ENCODE measurements around the gene FOXN3. TPM values are rescaled to one million over a fixed set of nuclear protein-coding genes. Genes with fewer than 3 reads are reported as not detected.

The FOXN3 gene
- total RNA-seq, 1 experiment from 2014 or later = 13.8 TPM

- H3K4me3 ChIP-seq (ENCODE audit: low read length) = no peak overlapping the region
- H3K9ac ChIP-seq (ENCODE audit: low read length) = no peak overlapping the region
- no peak overlapping the region for H3K4me2 ChIP-seq (ENCODE audit: low read depth, low read length, poor library complexity, severe bottlenecking)
- no peaks in the 10 kb centered on the region for H3K4me1 ChIP-seq (ENCODE audit: low read length)
- H3K27ac ChIP-seq (ENCODE audit: low read length) = no peak overlapping the region
- DNase-seq = no peak
- 0 out of 2 replicates have a peak, but pooled peaks cover 3% of the 10 kb centered on the region for H4K20me1 ChIP-seq (ENCODE audit: insufficient read depth, low read depth, low read length)
- no peaks in the 10 kb centered on the region for H3K9me3 ChIP-seq (ENCODE audit: low read length)
- no peak overlapping the region for H2AFZ ChIP-seq (ENCODE audit: low read length)
- H3K27me3 ChIP-seq (ENCODE audit: low read length) = no peaks in the 10 kb centered on the region; the same call in 1 of the 2 replicates
- no peaks in the 10 kb centered on the region for H3K36me3 ChIP-seq (ENCODE audit: insufficient read depth, low read length)
- no peaks in the 10 kb centered on the region for H3K9me2 ChIP-seq (replicated peaks; ENCODE audit: insufficient read depth, low read length)
- no peaks in the 10 kb centered on the region for H3K79me2 ChIP-seq (ENCODE audit: low read length)
Measured at GRCh38 chr14:89452281-89452680, 35.2 kb upstream of the FOXN3 start.

DNA sequence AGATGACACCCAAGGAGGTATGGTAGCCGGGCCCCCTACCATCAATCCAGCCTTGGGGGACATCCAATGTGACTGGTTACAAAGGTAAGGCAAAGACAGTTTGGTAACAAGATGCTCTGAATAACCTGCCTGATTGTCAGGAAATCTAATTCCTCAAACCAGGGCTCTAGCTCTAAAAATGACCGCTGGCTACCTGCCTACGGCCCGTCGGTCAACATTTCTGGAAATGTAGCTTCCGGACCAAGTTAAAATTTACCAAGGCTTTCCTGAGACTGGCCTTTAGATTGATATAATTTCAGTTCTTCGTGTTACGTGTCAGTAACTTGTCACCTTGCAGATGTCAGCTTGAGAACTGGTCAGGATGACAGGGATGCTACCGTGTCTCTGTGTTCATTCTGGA, 34.2 kb upstream of the FOXN3 start:
- Histone ChIP-seq H3K4me3 (ENCODE audit: low read length) (no peak overlapping the region), H3K27me3 (ENCODE audit: low read length) (no peaks in the 10 kb centered on the region; the same call in 1 of the 2 replicates), H3K9me2 (replicated peaks; ENCODE audit: insufficient read depth, low read length) (no peaks in the 10 kb centered on the region), H2AFZ (ENCODE audit: low read length) (no peak overlapping the region), H3K9ac (ENCODE audit: low read length) (no peak overlapping the region), H3K4me2 (ENCODE audit: low read depth, low read length, poor library complexity, severe bottlenecking) (no peak overlapping the region), H3K4me1 (ENCODE audit: low read length) (no peaks in the 10 kb centered on the region), H3K9me3 (ENCODE audit: low read length) (no peaks in the 10 kb centered on the region), H3K79me2 (ENCODE audit: low read length) (no peaks in the 10 kb centered on the region), H4K20me1 (ENCODE audit: insufficient read depth, low read depth, low read length) (0 out of 2 replicates have a peak, but pooled peaks cover 3% of the 10 kb centered on the region), H3K27ac (ENCODE audit: low read length) (no peak overlapping the region), H3K36me3 (ENCODE audit: insufficient read depth, low read length) (no peaks in the 10 kb centered on the region)
- no peak for DNase-seq

DNA sequence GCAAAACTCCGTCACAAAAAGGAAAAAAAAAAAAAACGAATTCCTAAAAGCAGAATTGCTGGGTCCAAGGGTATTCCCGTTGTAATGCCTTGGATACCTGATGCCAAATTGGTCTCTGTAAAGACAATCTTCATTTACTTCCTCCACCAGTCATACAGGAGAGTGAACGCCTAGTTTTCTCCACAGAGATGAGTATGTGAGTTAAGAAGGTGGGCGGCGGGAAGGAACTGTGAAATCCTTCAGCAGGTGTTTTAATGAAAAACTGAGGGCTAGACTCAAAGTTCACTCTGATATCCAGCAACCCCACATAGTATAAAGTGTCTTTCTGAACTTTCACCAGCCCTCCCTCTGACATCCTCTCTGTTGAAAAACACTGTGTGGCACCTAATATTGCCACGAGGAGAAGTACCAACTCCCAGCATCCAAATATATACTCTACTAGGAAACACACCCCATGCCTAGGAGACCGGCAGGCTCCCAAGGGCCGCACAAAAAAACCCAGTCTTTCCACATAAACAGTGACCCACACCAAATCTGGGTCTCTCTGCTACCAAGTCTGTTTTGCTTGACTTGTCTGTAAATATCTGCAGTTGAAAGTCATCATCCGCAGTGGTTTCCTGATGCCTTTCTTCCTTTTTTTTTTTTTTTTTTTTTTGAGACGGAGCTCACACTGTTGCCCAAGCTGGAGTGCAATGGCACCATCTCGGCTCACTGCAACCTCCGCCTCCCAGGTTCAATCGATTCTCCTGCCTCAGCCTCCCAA, 30.3 kb upstream of the FOXN3 start:
- no peaks in the 10 kb centered on the region for H3K36me3 ChIP-seq (ENCODE audit: insufficient read depth, low read length)
- no peak for DNase-seq
- H2AFZ ChIP-seq (ENCODE audit: low read length) = no peak overlapping the region
- no peaks in the 10 kb centered on the region for H3K79me2 ChIP-seq (ENCODE audit: low read length)
- peaks cover 8% of the 10 kb centered on the region for H3K4me1 ChIP-seq (ENCODE audit: low read length)
- H3K4me3 ChIP-seq (ENCODE audit: low read length) = no peak overlapping the region
- no peaks in the 10 kb centered on the region; the same call in 1 of the 2 replicates for H3K27me3 ChIP-seq (ENCODE audit: low read length)
- no peak overlapping the region for H3K9ac ChIP-seq (ENCODE audit: low read length)
- 0 out of 2 replicates have a peak, but pooled peaks cover 3% of the 10 kb centered on the region for H4K20me1 ChIP-seq (ENCODE audit: insufficient read depth, low read depth, low read length)
- no peak overlapping the region for H3K4me2 ChIP-seq (ENCODE audit: low read depth, low read length, poor library complexity, severe bottlenecking)
- H3K9me3 ChIP-seq (ENCODE audit: low read length) = no peaks in the 10 kb centered on the region
- H3K9me2 ChIP-seq (replicated peaks; ENCODE audit: insufficient read depth, low read length) = no peaks in the 10 kb centered on the region
- H3K27ac ChIP-seq (ENCODE audit: low read length) = no peak overlapping the region

DNA sequence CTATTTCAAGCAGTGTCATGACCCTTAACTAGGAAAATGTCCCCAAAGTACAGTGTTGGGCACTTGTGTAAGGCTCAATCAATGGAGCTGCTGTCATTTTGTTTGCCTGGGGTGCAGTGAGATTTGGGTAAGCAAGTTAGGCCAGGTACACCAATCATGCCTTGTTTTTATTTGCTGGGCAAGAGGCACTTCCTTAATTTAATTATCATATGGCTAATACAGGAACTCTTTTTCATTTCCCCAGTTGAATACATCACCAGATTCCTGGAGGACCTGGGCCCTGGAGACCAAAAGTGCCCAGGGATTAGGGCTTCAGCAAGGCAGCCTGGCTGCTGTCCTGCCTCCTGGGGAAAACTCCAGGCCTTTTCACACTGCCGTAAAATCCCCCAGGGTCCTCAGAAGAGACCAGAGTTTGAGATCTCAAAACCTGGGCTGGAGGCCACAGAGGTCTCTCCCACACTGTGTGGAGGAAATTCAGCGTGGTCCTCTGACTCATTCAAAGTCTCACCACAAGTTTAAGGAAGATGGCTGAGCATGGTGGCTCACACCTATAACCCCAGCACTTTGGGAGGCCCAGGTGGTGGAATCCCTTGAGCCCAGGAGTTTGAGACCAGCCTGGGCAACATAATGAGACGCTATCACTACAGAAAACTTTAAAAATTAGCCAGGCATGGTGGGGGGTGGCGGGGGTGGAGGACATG, 28.4 kb upstream of the FOXN3 start:
- Histone ChIP-seq H3K27ac (ENCODE audit: low read length) (no peak overlapping the region), H3K9me3 (ENCODE audit: low read length) (no peaks in the 10 kb centered on the region), H3K9ac (ENCODE audit: low read length) (no peak overlapping the region), H3K4me3 (ENCODE audit: low read length) (no peak overlapping the region), H3K27me3 (ENCODE audit: low read length) (no peaks in the 10 kb centered on the region; the same call in 1 of the 2 replicates), H4K20me1 (ENCODE audit: insufficient read depth, low read depth, low read length) (no peaks in the 10 kb centered on the region), H3K79me2 (ENCODE audit: low read length) (no peaks in the 10 kb centered on the region), H3K4me1 (ENCODE audit: low read length) (peaks cover 8% of the 10 kb centered on the region), H3K4me2 (ENCODE audit: low read depth, low read length, poor library complexity, severe bottlenecking) (no peak overlapping the region), H2AFZ (ENCODE audit: low read length) (no peak overlapping the region), H3K9me2 (replicated peaks; ENCODE audit: insufficient read depth, low read length) (no peaks in the 10 kb centered on the region), H3K36me3 (ENCODE audit: insufficient read depth, low read length) (no peaks in the 10 kb centered on the region)
- no peak for DNase-seq

DNA sequence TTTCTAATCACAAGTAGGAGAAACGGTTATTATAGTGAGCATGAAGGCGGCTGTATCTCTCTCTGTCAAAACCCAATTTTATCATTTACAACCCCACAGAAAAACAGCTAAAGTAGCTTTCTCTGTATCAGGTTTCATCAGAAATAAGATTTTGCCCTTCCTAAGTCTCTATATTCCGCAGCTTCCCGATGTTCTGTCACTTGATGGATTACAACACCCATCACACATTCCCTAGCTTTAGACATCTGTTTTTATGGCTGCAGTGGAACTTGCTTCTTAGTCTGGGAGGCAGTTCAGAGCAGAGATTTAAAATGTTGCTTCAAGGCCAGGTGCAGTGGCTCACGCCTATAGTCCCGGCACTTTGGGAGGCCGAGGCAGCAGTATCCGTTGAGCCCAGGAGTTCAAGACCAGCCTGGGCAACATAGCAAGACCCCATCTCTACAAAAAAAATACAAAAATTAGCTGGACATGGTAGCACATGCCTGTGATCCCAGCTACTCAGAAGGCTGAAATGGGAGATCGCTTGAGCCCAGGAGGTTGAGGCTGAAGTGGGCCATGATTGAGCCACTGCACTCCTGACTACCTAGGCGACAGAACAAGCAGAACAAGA, 27.6 kb upstream of the FOXN3 start:
- H4K20me1 ChIP-seq (ENCODE audit: insufficient read depth, low read depth, low read length) = no peaks in the 10 kb centered on the region
- H3K9ac ChIP-seq (ENCODE audit: low read length) = no peak overlapping the region
- no peaks in the 10 kb centered on the region for H3K9me3 ChIP-seq (ENCODE audit: low read length)
- H3K4me1 ChIP-seq (ENCODE audit: low read length) = peaks cover 8% of the 10 kb centered on the region
- no peak overlapping the region for H3K27ac ChIP-seq (ENCODE audit: low read length)
- H2AFZ ChIP-seq (ENCODE audit: low read length) = no peak overlapping the region
- H3K4me2 ChIP-seq (ENCODE audit: low read depth, low read length, poor library complexity, severe bottlenecking) = no peak overlapping the region
- H3K79me2 ChIP-seq (ENCODE audit: low read length) = no peaks in the 10 kb centered on the region
- H3K4me3 ChIP-seq (ENCODE audit: low read length) = no peak overlapping the region
- no peaks in the 10 kb centered on the region for H3K9me2 ChIP-seq (replicated peaks; ENCODE audit: insufficient read depth, low read length)
- no peaks in the 10 kb centered on the region; the same call in 1 of the 2 replicates for H3K27me3 ChIP-seq (ENCODE audit: low read length)
- no peaks in the 10 kb centered on the region for H3K36me3 ChIP-seq (ENCODE audit: insufficient read depth, low read length)
- no peak for DNase-seq

DNA sequence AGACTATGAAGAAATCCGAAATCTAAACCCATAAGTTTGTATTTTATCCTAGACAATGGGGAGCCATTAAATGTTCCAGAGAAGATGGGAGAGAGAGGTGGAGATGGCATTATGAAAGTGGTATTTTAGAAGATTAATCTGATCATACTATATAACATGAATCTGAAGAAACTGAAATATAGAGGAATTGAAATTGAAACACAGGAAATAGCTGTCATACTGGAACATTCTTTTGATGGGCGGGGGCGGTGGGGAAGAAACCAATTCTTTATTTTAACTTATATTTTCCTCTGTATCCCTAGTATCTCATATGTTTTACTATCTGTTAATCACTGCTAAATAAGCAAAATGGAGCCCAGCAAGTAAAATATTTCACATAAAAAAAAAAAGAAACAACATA, 27.0 kb upstream of the FOXN3 start:
- Histone ChIP-seq H3K4me1 (ENCODE audit: low read length) (peaks cover 8% of the 10 kb centered on the region), H3K4me3 (ENCODE audit: low read length) (no peak overlapping the region)

GRCh38 chr14:89443042-89443629, 26.1 kb upstream of the FOXN3 start:
- no peaks in the 10 kb centered on the region for H3K9me2 ChIP-seq (replicated peaks; ENCODE audit: insufficient read depth, low read length)
- no peak overlapping the region for H3K4me2 ChIP-seq (ENCODE audit: low read depth, low read length, poor library complexity, severe bottlenecking)
- no peaks in the 10 kb centered on the region for H3K27me3 ChIP-seq (ENCODE audit: low read length)
- H3K9ac ChIP-seq (ENCODE audit: low read length) = no peak overlapping the region
- H3K9me3 ChIP-seq (ENCODE audit: low read length) = no peaks in the 10 kb centered on the region
- H4K20me1 ChIP-seq (ENCODE audit: insufficient read depth, low read depth, low read length) = no peaks in the 10 kb centered on the region
- no peak overlapping the region for H3K4me3 ChIP-seq (ENCODE audit: low read length)
- no peak overlapping the region for H2AFZ ChIP-seq (ENCODE audit: low read length)
- peaks cover 8% of the 10 kb centered on the region for H3K4me1 ChIP-seq (ENCODE audit: low read length)
- no peak for DNase-seq
- H3K79me2 ChIP-seq (ENCODE audit: low read length) = no peaks in the 10 kb centered on the region
- no peaks in the 10 kb centered on the region for H3K36me3 ChIP-seq (ENCODE audit: insufficient read depth, low read length)
- H3K27ac ChIP-seq (ENCODE audit: low read length) = no peak overlapping the region

More for the DNA sequence above, 27.0 kb upstream of the FOXN3 start:
- DNase-seq = no peak
- H3K4me2 ChIP-seq (ENCODE audit: low read depth, low read length, poor library complexity, severe bottlenecking) = no peak overlapping the region
- H3K79me2 ChIP-seq (ENCODE audit: low read length) = no peaks in the 10 kb centered on the region
- H3K27me3 ChIP-seq (ENCODE audit: low read length) = no peaks in the 10 kb centered on the region
- H4K20me1 ChIP-seq (ENCODE audit: insufficient read depth, low read depth, low read length) = no peaks in the 10 kb centered on the region
- H3K27ac ChIP-seq (ENCODE audit: low read length) = no peak overlapping the region
- H2AFZ ChIP-seq (ENCODE audit: low read length) = no peak overlapping the region
- H3K9me2 ChIP-seq (replicated peaks; ENCODE audit: insufficient read depth, low read length) = no peaks in the 10 kb centered on the region
- no peaks in the 10 kb centered on the region for H3K36me3 ChIP-seq (ENCODE audit: insufficient read depth, low read length)
- H3K9ac ChIP-seq (ENCODE audit: low read length) = no peak overlapping the region
- H3K9me3 ChIP-seq (ENCODE audit: low read length) = no peaks in the 10 kb centered on the region

GRCh38 chr14:89442280-89442679, 25.2 kb upstream of the FOXN3 start:
- no peak overlapping the region for H3K4me2 ChIP-seq (ENCODE audit: low read depth, low read length, poor library complexity, severe bottlenecking)
- no peaks in the 10 kb centered on the region for H3K27me3 ChIP-seq (ENCODE audit: low read length)
- no peaks in the 10 kb centered on the region for H3K9me3 ChIP-seq (ENCODE audit: low read length)
- no peak for DNase-seq
- H4K20me1 ChIP-seq (ENCODE audit: insufficient read depth, low read depth, low read length) = no peaks in the 10 kb centered on the region
- no peaks in the 10 kb centered on the region for H3K36me3 ChIP-seq (ENCODE audit: insufficient read depth, low read length)
- H3K9me2 ChIP-seq (replicated peaks; ENCODE audit: insufficient read depth, low read length) = no peaks in the 10 kb centered on the region
- no peak overlapping the region for H3K27ac ChIP-seq (ENCODE audit: low read length)
- H2AFZ ChIP-seq (ENCODE audit: low read length) = no peak overlapping the region
- no peaks in the 10 kb centered on the region for H3K79me2 ChIP-seq (ENCODE audit: low read length)
- H3K4me3 ChIP-seq (ENCODE audit: low read length) = no peak overlapping the region
- H3K4me1 ChIP-seq (ENCODE audit: low read length) = peaks cover 8% of the 10 kb centered on the region
- no peak overlapping the region for H3K9ac ChIP-seq (ENCODE audit: low read length)

All from Karpas-422 (cell line).